GM19468 (cell line): Measurements from ENCODE around the gene ASTN2.

Source experiments
- ATAC-seq: cut with Tn5 transposase; IDR thresholded peaks from one replicate; pipeline ENCODE4 v1.9.1; 2021; ENCODE audit warnings: mild to moderate bottlenecking, moderate library complexity, moderate number of reproducible peaks; ENCODE audit not compliant: unreplicated experiment; ENCODE audit errors: extremely low read depth

ASTN2 gene

GRCh38 chr9:117305454-117305853 lies 109.4 kb downstream of the ASTN2 start:
- ATAC-seq = no peak

DNA sequence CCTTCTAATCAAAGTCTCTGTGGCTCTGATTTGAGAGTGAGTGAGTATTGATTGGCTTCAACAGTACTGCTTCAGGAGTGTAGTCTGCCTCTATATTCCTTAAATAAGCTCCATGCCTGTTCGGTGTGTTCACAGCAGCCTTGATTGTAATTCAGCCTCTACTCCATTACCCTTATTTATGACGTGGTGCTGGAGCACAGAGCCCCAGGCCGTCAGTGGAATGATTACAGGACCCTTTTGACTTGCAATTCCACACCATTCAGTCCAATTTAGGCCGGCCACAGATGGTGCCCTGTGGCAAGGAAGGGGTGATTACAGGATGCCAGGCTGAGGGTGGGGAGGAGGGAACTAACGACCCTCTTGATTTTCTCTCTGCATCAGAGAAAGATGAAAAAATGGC lies 110.3 kb downstream of the ASTN2 start:
- no peak for ATAC-seq

DNA sequence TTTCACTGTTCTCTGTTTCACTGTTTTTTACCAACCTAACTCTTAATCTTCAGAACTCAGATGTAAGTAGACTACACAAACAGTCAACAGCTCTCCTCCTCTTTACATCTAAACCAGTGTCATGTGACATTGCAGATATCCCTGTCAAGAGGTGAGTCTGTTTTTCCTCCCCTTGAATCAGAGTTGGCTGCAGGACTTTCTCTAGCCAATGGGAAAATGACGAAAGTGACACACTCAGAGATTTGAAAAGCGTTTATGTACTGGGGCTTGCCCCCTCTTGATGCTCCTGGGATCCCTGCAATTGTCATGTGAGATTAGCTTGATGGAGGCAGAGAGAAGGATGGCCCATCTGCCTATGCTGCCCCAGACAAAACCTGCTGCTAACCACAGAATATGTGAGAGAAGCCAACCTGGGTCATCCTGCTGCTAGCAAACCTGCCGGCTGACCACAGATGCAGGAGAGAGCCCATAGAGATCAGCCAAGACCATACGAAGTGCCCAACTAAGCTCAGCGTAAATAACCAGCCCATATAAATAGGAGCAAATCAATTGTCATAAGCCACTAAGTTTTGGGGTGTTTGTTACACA lies 111.1 kb downstream of the ASTN2 start:
- no peak for ATAC-seq

- ATAC-seq = no peak
Measured at GRCh38 chr9:117302487-117302886, 112.4 kb downstream of the ASTN2 start.

- no peak for ATAC-seq
Measured at GRCh38 chr9:117300371-117301110, 114.3 kb downstream of the ASTN2 start.

DNA sequence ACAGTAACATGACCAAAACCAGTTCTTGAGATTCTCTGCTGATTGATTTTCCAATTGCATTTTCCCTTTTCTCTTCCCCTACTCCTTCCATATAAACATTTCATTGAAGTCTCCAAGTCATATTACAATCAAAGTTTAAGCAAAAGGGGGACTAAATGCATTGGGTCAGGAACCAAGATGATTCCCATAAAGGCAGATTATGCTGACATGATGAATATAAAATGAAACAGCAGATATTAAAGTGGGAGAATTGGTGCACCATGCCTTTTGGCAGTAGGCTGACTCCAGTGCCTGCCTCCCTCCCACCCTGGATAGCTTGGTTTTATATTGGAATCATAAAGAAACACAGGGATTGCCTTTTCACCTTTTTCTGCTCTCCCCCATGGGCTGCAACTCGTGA lies 118.4 kb downstream of the ASTN2 start:
- ATAC-seq = no peak

DNA sequence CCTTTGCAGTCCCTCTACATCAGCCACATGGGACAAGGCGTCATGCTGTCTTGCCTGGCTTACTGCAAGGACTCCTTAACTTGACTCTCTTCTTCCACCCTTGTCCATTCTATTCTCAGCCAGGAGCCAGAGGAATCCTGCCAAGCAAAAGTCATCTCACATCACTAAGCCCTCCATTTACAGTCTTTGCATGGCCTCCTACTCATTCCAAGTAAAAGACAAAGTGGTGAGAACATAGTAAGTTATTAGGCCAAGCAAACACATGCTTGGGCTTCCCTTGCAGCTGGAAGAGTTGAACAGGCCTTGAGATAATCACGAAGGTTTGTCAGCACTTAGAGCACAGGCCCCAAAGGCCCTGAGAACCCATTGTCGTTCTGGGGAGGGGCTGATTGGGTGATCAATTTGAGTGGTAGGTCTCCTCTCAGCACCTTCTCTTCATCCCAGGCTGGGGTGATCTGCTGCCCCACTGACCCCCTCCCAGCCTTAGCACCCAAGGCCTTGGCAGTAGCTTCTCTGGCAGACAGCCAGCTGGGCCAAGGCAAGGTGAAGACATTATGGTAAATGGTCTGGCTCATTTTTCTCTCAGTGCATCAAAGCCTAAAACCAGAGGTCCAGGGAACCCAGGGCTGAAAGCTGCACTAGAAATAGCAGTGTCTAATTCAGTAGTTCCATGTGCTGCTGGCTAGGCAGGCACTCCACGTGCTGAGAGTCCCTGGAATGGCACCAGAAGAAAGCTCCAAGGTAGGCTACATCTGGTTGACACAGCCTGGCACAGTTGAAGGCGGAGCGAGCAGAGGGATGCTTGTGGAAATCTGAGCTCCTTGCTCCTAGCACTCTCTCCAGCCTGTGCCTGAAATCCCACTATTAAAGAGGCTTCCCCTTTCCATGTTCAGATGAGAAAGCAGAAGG lies 121.4 kb downstream of the ASTN2 start:
- ATAC-seq = no peak

DNA sequence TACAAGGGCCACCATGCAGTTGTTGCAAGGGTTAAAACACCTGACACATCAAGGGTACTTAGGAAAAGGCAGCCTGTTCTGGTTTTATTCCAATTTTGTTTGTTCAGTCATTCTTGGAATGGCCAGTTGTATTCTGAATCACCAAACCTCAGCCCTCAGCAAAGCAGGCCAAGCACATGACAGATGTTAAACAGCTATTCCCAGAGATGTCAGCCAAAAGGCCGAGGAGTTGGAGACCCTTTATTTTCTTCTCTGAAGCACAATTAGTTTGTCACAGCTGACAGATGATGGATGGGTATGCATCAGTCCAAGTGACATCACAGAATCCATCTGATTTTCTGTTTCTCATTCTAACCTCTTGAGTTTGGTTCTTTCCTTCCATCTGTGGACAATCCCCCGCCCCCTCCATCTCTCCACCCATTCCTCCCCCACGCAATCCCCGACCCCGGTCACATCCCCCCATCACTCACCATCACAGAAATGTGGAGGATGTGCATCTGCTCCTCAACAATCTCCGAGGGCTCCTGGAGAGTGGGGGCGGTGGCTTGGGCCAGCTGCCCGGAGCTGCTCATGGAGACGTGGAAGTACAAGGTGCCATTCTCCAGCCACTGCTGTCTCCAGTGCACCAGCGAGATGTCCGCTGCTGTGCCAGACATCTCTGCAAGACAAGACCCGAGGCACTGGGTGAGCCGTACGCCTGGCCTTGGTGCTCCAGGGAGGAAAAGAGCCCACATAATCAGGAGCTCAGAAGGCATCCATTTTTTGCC lies 123.8 kb downstream of the ASTN2 start:
- no peak for ATAC-seq

- no peak for ATAC-seq
Measured at GRCh38 chr9:117290306-117290840, 124.5 kb downstream of the ASTN2 start.

DNA sequence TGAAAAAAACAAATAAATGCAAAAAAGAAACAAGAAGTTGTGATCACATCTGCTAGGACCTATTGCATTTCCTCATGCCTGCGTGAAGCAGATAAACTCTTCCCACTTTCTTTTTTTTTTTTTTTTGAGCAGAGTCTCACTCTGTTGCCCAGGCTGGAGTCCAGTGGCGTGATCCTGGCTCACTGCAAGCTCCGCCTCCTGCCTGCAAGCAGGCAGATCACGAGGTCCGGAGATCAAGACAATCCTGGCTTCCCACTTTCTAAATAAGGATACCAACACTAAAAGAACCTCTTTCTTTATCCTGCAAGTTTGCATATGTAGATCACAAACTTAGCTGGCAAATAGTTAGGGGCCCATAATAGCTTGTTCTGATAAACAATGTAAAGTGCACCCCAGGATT lies 128.6 kb downstream of the ASTN2 start:
- ATAC-seq = no peak

GRCh38 chr9:117284414-117284813 lies 130.4 kb downstream of the ASTN2 start:
- ATAC-seq = no peak

DNA sequence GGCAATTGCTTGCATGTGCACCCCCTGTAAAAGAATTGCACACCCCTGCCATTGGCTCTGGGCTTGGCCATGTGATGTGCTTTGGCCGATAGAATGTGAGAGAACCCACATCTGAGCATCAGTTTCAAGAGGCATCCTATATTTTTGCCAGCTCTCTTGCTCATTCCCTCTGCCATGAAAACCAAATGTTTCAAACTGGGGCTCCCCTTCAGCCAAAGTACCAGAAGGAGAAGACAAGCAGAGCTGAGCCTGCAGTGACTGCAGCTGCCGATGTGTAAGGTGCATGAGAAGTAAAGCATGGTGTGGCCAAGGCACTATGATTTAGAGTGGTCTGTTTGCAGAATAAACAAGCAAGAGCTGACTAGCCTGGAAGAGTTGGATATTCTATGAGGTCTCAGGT lies 132.3 kb downstream of the ASTN2 start:
- no peak for ATAC-seq

- ATAC-seq = no peak
Measured at GRCh38 chr9:117278471-117279035, 136.3 kb downstream of the ASTN2 start.

DNA sequence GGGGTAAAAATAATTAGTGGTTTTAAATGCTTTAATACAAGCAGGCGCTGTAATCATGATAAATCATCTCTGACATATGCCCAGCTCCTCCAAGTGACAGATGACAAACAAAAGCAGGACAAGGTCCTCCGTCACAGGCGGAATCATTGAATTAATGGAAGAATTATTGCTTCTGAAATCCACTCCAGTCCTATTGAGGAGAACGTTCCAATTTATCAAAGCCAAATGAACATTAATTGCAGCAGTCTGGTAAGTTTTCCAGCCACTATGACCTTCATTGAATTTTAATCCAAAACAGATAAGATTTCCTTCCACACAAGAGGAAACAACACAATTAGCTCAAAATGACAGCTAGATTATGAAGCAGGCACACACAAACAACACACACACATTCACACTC lies 136.8 kb downstream of the ASTN2 start:
- no peak for ATAC-seq

DNA sequence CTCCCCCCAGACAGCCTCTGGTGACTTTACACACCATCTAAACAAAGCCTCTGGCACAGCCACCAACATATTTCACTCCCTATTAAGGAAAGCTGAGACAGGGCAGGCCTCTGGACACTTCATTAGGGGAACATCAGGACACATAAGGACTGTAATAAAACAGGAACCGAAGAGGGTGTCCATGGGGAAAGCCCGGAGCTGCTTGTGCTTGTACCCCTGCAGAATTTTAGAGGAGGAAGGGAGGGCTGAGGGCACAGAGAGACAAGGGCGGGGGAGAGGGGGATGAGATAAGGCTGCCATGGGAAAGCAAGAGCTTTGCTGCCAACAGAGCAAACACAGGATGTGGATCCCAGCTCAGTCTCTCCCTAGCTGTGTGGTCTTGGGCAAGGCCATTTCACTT lies 138.4 kb downstream of the ASTN2 start:
- ATAC-seq = no peak

DNA sequence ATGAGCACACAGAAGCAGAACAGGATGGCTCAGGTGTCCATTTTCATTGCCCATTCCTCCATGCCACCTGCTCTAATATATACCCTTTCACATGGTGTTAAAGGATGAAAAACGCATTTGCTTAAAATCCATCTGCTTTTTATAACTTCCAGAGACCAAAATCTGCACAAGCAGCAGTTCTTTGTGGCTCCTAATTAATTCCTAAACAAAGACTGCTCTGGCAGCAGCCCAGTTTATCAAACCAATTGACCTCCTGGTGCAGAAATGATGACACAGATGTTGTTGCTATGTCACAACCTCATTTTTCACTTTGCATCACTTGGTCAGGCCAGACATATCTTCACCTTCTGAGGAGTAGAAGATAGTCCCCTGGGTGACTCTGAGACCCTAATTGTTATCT lies 141.2 kb downstream of the ASTN2 start:
- ATAC-seq = no peak

DNA sequence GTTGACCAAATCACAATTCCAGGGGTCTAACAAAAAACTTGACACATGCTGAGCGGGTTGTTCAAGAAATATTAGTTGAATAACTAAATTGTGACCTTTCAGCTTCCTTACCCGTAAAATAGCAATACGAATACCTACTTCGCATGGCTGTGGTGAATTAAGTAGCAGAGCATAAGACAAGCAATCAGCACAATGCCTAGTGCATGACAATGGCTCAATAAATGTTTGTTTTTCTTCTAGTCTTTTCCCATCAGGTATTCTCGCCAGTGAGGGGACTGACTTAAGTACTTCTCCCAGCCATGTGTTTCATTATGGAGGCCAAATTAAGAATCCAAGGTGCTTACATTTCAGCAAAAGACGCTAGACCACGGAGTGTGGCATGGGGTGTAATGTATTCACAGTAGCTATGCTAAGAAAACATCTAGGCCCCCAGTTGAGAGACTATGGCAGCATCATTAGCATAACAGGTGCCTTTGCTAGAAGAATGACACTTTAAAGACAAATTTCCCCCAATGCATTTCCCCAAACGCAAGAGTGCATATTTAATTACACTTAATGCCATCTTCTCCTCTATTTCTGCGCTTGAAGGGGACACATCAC lies 145.9 kb downstream of the ASTN2 start:
- no peak for ATAC-seq

GRCh38 chr9:117266855-117267497 lies 147.9 kb downstream of the ASTN2 start:
- ATAC-seq = no peak

GRCh38 chr9:117265253-117265652 lies 149.6 kb downstream of the ASTN2 start:
- ATAC-seq = no peak
